Ascending aorta (tissue), 2 donors: ENCODE data around the gene PANX2. TPM values are rescaled to one million over a fixed set of nuclear protein-coding genes. Genes with fewer than 3 reads are reported as not detected.
A peak's percentile ranks its signal among the peaks of the same experiment; 100 is the strongest.

Source experiments
- DNase-seq, 2 donors: peaks; one replicate each; pipeline ENCODE4 v3.0.0-alpha.2; 2019; ENCODE audit warnings: low spot score in 2 of 2
- H3K27ac ChIP-seq, 2 donors: fragments of 200-600 bp; sonication (generic); one replicate each; pipeline ENCODE4 v1.5.1; 2016 to 2017; ENCODE audit warnings: mild to moderate bottlenecking in 1 of 2
- H3K27me3 ChIP-seq: fragments of 200-600 bp; sonication (generic); one replicate; pipeline ENCODE4 v1.5.1; 2017
- H3K36me3 ChIP-seq, 2 donors: fragments of 200-600 bp; sonication (generic); one replicate each; pipeline ENCODE4 v1.5.1; 2016
- H3K4me1 ChIP-seq, 2 donors: fragments of 200-600 bp; sonication (generic); one replicate each; pipeline ENCODE4 v1.5.1; 2016 to 2017; ENCODE audit warnings: mild to moderate bottlenecking in 1 of 2
- H3K4me3 ChIP-seq, 2 donors: fragments of 200-600 bp; sonication (generic); one replicate each; pipeline ENCODE4 v1.5.1; 2016 to 2017; ENCODE audit warnings: mild to moderate bottlenecking in 1 of 2
- H3K9me3 ChIP-seq, 2 donors: fragments of 200-600 bp; sonication (generic); one replicate each; pipeline ENCODE4 v1.5.1; 2016
- intact Hi-C: fragments of 100-400 bp; cut with DNase I; formaldehyde crosslinking; loops from one replicate; pipeline ENCODE4 v1.15.1; 2023
- total RNA-seq: library from RNA; depleted of rRNA; stranded (reverse); fragments of >200 nt; gene quantifications from one replicate; pipeline ENCODE4 v1.1.0, GENCODE V29; 2016
- TF ChIP-seq, protein P1 (sequence below), 3 experiments: fragments of 200-600 bp in 2 of 3; fragments of 450-650 bp in 1 of 3; sonication (generic) in 2 of 3; IDR thresholded peaks; one replicate each; pipeline ENCODE4 v1.5.1; 2016 to 2019; ENCODE audit warnings: antibody characterized with exemption in 3 of 3, mild to moderate bottlenecking in 1 of 3, moderate library complexity in 1 of 3

Gene PANX2
- total RNA-seq, 1 donor from 2014 or later: 0.32 TPM

- intact Hi-C loops: no loop called here
- H3K9me3 ChIP-seq: no peaks in the 10 kb centered on the region
- no peak overlapping the region for H3K4me3 ChIP-seq
- no peaks in the 10 kb centered on the region for H3K36me3 ChIP-seq
- H3K27ac ChIP-seq: no peak overlapping the region
- peaks cover 0 to 17% of the 10 kb centered on the region in 2 donors for H3K4me1 ChIP-seq
- TF ChIP-seq, protein P1, sequence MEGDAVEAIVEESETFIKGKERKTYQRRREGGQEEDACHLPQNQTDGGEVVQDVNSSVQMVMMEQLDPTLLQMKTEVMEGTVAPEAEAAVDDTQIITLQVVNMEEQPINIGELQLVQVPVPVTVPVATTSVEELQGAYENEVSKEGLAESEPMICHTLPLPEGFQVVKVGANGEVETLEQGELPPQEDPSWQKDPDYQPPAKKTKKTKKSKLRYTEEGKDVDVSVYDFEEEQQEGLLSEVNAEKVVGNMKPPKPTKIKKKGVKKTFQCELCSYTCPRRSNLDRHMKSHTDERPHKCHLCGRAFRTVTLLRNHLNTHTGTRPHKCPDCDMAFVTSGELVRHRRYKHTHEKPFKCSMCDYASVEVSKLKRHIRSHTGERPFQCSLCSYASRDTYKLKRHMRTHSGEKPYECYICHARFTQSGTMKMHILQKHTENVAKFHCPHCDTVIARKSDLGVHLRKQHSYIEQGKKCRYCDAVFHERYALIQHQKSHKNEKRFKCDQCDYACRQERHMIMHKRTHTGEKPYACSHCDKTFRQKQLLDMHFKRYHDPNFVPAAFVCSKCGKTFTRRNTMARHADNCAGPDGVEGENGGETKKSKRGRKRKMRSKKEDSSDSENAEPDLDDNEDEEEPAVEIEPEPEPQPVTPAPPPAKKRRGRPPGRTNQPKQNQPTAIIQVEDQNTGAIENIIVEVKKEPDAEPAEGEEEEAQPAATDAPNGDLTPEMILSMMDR (IDR thresholded peaks at IDR 0.05): no peak
- no peak for DNase-seq
- H3K27me3 ChIP-seq: no peaks in the 10 kb centered on the region
Observed at GRCh38 chr22:50183141-50183971, 12.8 kb downstream of the PANX2 start.

DNA sequence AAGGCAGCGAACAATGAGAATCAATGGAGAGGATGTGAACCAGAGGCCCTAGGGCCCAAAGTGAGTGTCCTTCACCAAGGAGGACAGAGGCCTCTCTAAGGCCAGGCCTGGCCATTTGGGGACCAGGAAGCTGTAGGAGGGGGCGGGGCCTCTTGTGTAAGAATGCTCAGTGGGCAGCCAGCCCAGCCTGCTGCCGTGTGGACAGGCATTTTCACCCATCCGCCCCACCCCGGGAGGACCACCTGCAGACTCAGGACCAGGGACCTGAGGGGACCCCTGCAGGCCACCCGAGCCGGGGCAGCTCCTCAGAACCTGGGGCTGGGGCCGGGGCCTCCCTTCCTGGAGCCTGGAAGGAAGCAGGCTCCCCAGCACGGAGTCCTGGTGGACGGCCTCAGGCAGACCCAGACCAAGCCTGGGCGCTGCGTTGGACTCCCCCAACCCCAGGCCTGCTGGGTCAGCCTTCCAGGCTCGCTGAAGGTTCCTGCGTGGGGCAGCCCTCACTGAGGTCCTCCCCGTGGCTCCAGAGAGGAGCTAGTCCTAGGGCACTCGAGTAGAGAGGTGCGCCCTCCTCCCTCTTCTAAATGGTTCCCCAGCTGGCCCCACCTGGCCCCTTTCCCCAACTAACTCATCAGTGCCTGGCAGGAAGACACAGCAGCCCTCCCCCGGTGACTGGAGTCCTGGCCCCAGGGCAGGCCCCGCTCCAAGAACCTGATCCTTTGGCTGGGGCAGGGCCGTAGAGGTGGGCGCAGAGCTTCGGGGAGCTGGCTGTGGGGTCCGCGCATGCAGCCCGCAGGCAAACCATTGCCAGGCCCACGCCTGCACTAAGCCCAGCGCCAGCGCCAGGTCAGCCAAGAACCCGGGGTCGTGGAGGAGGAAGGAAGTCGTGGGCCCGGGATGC lies 13.7 kb downstream of the PANX2 start:
- H3K27me3 ChIP-seq: no peaks in the 10 kb centered on the region
- peak overlapping the region; percentile 72 to 77 for H3K4me3 ChIP-seq
- H3K36me3 ChIP-seq: no peaks in the 10 kb centered on the region
- no peaks in the 10 kb centered on the region for H3K9me3 ChIP-seq
- H3K27ac ChIP-seq: no peak overlapping the region
- peaks cover 0 to 20% of the 10 kb centered on the region in 2 donors for H3K4me1 ChIP-seq
- TF ChIP-seq, protein P1 (IDR thresholded peaks at IDR 0.05): no peak
- DNase-seq: peak in 1 of 2 donors; percentile 83
- intact Hi-C loops: no loop called here

DNA sequence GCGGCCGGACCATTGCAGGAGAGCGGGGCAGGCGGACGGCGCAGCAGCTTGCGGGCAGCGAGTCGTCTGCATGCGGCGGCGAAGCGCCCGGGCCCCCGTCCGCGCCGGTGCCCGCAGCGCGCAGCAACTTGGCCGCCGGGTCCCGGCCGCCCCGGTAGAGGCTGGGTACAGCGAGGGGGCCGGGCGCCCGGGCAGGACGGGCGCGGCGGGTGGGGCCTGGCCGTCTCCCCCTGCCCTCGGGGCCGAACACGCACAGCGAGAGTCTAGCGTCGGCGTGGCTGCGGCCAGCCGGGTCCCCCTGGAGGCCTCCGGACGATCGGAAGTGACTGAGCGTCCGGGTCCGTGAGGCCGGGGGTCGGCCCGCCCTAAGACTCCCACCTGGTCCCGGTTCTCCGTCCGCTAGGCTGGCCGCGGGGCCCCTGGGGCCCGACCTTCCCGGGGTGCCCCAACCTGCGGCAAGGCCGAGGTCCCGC lies 14.4 kb downstream of the PANX2 start:
- H3K4me1 ChIP-seq: peaks cover 3 to 27% of the 10 kb centered on the region in 2 donors
- no peak overlapping the region for H3K27ac ChIP-seq
- no peaks in the 10 kb centered on the region for H3K36me3 ChIP-seq
- H3K4me3 ChIP-seq: peak overlapping the region; percentile 72 to 77
- H3K27me3 ChIP-seq: no peaks in the 10 kb centered on the region
- no peak for DNase-seq
- intact Hi-C loops: loop anchor here (5.0 kb wide), 2 partner anchors 223 to 268 kb away; partner anchors contain the start of genes ALG12, CRELD2 and PIM3
- TF ChIP-seq, protein P1 (IDR thresholded peaks at IDR 0.05): no peak
- no peaks in the 10 kb centered on the region for H3K9me3 ChIP-seq

- H3K9me3 ChIP-seq: no peaks in the 10 kb centered on the region
- H3K27me3 ChIP-seq: no peaks in the 10 kb centered on the region
- peak within 1 kb of the TSS; percentile 42 to 67 for H3K27ac ChIP-seq
- H3K4me3 ChIP-seq: peak within 1 kb of the TSS; percentile 72 to 77
- TF ChIP-seq, protein P1 (IDR thresholded peaks at IDR 0.05): no peak
- intact Hi-C loops: loop anchor here (1.0 to 5.0 kb wide), 3 partner anchors 15 to 268 kb away; partner anchors contain the start of genes ALG12, CRELD2 and PIM3
- peak in 1 of 2 donors; percentile 92 for DNase-seq
- H3K36me3 ChIP-seq: no peaks in the 10 kb centered on the region
- peaks cover 5 to 33% of the 10 kb centered on the region in 2 donors for H3K4me1 ChIP-seq
Observed at GRCh38 chr22:50185375-50186087, 15.0 kb downstream of the PANX2 start, which contains the start of gene TRABD. Gene TRABD, plus strand, starts transcription at chr22:50185913. Its CDS starts 7,148 bp downstream, at chr22:50193061.
